GM19395 (cell line): ENCODE results near the gene DIAPH2.
A peak's percentile ranks its signal among the peaks of the same experiment; 100 is the strongest.
"Not testable (repeated sequence)": the region's sequence is repeated elsewhere in the genome, so short reads cannot be mapped to it uniquely, and the experiment has no call there.

ENCODE experiments used
- ATAC-seq: cut with Tn5 transposase; IDR thresholded peaks from one replicate; pipeline ENCODE4 v1.9.1; 2021; ENCODE audit warnings: mild to moderate bottlenecking, moderate library complexity; ENCODE audit not compliant: unreplicated experiment

The DIAPH2 gene

GRCh38 chrX:96807318-96807717 lies 122.7 kb downstream of the DIAPH2 start:
- ATAC-seq = no peak

GRCh38 chrX:96820935-96821334 lies 136.3 kb downstream of the DIAPH2 start:
- ATAC-seq = no peak

- ATAC-seq = no peak
Measured at GRCh38 chrX:96824166-96824565, 139.5 kb downstream of the DIAPH2 start.

DNA sequence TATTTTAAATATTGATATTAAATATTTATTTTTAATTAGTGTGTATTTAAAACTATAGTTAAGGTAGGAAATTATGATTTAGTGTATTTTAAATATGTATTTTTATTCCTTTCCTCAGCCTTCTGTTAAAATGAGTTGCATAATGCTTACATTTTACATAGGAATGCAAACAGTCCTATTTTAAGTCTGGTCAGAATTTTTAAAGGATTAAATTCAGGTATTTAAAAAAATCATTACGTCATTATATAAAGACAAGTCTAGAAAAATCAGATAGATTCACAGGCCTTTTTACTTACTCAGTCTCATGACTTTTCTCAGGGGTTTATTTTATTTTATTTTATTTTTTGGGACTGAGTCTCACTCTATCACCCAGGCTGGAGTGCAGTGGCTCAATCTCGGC lies 148.7 kb downstream of the DIAPH2 start:
- no peak for ATAC-seq

DNA sequence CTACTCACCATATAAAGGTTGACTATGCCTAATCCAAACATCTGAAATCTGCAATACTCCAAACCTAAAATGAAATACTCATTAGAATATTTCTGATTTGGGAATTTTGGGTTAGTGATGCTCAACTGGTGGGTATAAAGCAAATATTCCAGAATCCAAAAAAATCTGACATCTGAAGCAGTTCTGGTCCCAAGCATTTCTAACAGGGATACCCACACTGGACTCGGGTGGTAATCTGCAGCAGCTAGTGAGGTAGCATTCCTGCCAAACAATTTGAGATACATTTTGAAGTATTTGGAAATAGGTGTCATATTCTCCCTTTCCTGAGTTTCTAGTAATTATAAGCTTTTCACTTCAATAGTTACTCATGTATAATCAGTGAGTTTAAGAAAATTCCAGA lies 149.5 kb downstream of the DIAPH2 start:
- no peak for ATAC-seq

DNA sequence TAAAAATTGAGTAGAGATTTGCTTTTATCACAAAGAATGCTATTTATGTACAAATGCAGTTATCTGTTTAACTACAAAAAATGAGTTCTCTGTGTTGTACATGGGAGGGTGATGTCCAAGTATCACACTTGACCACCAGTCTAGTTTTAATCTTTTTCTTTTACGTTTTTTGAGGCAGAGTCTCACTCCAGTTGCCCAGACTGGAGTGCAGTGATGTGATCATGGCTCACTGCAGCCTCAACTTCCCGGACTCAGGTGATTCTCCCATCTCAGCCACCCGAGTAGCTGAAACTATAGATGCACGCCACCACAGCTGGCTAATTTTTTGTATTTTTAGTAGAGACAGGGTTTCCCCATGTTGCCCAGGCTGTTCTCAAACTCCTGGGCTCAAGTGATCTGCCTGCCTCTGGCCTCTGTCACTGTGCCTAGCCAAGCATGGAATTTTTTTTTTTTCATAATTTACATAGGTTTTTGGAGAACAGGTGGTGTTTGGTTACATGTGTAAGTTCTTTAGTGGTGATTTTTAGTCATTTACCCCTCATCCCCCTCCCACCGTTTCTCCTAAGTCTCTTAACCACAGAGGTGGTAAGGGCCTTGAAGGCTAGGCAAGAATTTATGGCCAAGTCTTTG lies 151.1 kb downstream of the DIAPH2 start:
- peak; percentile 86 for ATAC-seq

- no peak for ATAC-seq
Measured at GRCh38 chrX:96837808-96838207, 153.2 kb downstream of the DIAPH2 start.

GRCh38 chrX:96838537-96838936 lies 153.9 kb downstream of the DIAPH2 start:
- ATAC-seq = no peak

DNA sequence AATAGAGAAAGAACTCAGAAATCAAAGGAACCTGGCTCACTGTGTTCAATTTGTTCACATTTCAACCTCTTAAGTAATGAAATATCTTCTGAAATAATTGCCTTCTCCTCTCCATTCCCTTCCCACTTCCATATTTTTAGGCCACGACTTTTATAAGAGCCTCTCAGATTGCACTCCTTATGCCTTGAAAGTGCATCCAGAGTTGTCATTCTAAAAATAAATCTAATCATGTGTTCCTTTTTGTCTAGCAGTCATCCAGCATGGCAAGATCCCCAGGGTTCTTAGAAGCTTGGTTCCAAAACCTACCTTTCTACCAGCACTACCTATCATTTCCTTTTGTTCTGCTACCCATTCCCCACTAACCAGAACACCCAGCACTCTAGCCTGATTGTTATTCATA lies 156.7 kb downstream of the DIAPH2 start:
- no peak for ATAC-seq

GRCh38 chrX:96841866-96842265 lies 157.2 kb downstream of the DIAPH2 start:
- ATAC-seq = not testable (repeated sequence)

- ATAC-seq = no peak
Measured at GRCh38 chrX:96843566-96843965, 158.9 kb downstream of the DIAPH2 start.

- ATAC-seq = no peak
Measured at GRCh38 chrX:96846841-96847240, 162.2 kb downstream of the DIAPH2 start.

DNA sequence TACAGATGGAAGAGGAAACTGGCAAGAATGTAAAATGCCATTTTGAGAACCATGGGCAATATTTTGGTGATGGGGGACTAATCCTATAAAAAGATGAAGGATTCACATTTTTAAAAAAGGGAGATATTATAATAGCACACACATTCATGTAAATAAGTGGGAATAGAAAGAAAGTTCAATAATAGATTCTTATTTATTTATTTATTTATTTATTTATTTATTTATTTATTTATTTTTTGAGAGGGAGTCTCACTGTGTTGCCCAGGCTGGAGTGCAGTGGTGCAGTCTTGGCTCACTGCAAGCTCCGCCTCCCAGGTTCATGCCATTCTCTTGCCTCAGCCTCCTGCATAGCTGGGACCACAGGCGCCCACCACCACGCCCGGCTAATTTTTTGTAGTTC lies 174.8 kb downstream of the DIAPH2 start:
- not testable (repeated sequence) for ATAC-seq

- ATAC-seq = peak; percentile 80
Measured at GRCh38 chrX:96861218-96861617, 176.6 kb downstream of the DIAPH2 start.

- peak; percentile 46 for ATAC-seq
Measured at GRCh38 chrX:96861661-96862060, 177.0 kb downstream of the DIAPH2 start.

DNA sequence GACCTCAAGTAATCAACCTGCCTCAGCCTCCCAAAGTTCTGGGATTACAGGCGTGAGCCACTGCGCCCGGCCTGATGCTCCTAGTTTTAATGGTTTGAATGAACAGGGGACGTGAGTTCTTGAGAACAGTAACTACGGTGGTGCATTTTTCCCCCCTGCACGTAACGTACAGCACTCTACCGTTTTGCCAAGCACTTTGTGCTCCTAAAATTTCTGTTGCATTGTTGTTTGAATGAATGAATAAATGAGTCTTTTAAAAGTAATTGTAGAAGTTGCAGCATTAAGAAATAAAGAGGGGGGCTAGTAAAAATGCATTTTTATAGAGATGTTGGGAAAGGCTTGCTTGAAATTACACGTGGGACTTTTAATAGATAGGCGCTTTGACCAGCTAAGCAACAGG lies 199.0 kb downstream of the DIAPH2 start, which contains the start of gene RPA4:
RPA4 (plus strand) TSS at position 301 of the 400 bp plus-strand sequence. CDS start 403 bp downstream, outside the sequence.
- no peak for ATAC-seq

GRCh38 chrX:96884027-96884426 lies 199.4 kb downstream of the DIAPH2 start:
- no peak for ATAC-seq

DNA sequence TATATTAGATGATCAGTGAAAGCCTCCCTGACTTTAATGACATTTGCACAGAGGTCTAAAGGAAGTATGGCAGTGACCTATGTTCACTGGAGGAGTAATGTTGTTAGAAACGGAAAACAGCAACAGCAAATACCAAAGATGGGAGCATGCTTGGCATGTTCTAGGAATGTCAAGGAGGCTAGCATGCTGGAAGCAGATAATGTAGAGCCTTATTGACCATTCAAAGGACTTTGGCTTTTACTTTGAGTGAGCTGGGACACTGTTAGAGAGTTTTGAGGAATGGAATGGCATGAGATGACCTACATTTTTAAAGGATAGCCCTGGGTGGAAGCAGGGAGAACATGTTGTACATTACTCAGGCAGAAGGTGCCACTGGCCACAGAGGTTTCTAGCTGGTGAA lies 205.1 kb downstream of the DIAPH2 start:
- ATAC-seq = no peak

GRCh38 chrX:96906741-96907140 lies 222.1 kb downstream of the DIAPH2 start:
- no peak for ATAC-seq

GRCh38 chrX:96907516-96908272 lies 223.1 kb downstream of the DIAPH2 start:
- no peak for ATAC-seq

- no peak for ATAC-seq
Measured at GRCh38 chrX:96909291-96909690, 224.6 kb downstream of the DIAPH2 start.

GRCh38 chrX:96918864-96919263 lies 234.2 kb downstream of the DIAPH2 start:
- ATAC-seq = no peak
